Esophagus muscularis mucosa (tissue), 4 donors: Measurements from ENCODE around the gene TFCP2. TPM values are rescaled to one million over a fixed set of nuclear protein-coding genes. Genes with fewer than 3 reads are reported as not detected.

Experiments
- DNase-seq: peaks from one replicate; pipeline ENCODE4 v3.0.0-alpha.2; 2017; ENCODE audit errors: extremely low spot score
- H3K27ac ChIP-seq, 4 donors: fragments of 200-600 bp; sonication (generic); replicated peaks in 1 of 4; 1 replicate in 3 of 4; 2 replicates in 1 of 4; pipeline ENCODE4 v1.5.1; 2016 to 2019; ENCODE audit warnings: mild to moderate bottlenecking in 1 of 4
- H3K27me3 ChIP-seq, 4 donors: fragments of 200-600 bp; sonication (generic); one replicate each; pipeline versions ENCODE4 v1.5.1 to v1.6.0; 2016 to 2019
- H3K36me3 ChIP-seq, 4 donors: fragments of 200-600 bp; sonication (generic); one replicate each; pipeline ENCODE4 v1.5.1; 2016 to 2019
- H3K4me1 ChIP-seq, 4 donors: fragments of 200-600 bp; sonication (generic); one replicate each; pipeline ENCODE4 v1.5.1; 2016 to 2019
- H3K4me3 ChIP-seq, 4 donors: fragments of 200-600 bp; sonication (generic); 1 replicate in 2 of 4; 2 replicates in 2 of 4; pipeline ENCODE4 v1.5.1; 2016 to 2019; ENCODE audit warnings: mild to moderate bottlenecking in 4 of 4, moderate library complexity in 1 of 4
- H3K9me3 ChIP-seq, 4 donors: fragments of 200-600 bp; sonication (generic); 1 replicate in 3 of 4; 2 replicates in 1 of 4; pipeline ENCODE4 v1.5.1; 2016 to 2019
- EP300 ChIP-seq: sonication (generic); formaldehyde crosslinking; IDR thresholded peaks from one replicate; pipeline ENCODE4 v1.6.1; 2017; ENCODE audit warnings: antibody characterized with exemption
- POLR2A ChIP-seq: fragments of 450-650 bp; IDR thresholded peaks from one replicate; pipeline ENCODE4 v1.6.1; 2017; ENCODE audit warnings: antibody characterized with exemption, moderate library complexity, mild to moderate bottlenecking, low read depth
- POLR2AphosphoS5 ChIP-seq, 2 donors: sonication (generic); formaldehyde crosslinking; IDR thresholded peaks; one replicate each; pipeline ENCODE4 v1.6.1; 2017; ENCODE audit warnings: antibody characterized with exemption in 2 of 2
- WGBS: methylation state at CpG from one replicate; pipeline ENCODE4 v1.1.5; 2018; 5-methylcytosine and 5-hydroxymethylcytosine counted together
- intact Hi-C: fragments of 100-400 bp; cut with DNase I; formaldehyde crosslinking; loops from one replicate; pipeline ENCODE4 v1.15.1; 2023
- total RNA-seq, 4 donors: library from RNA; depleted of rRNA; stranded (reverse); fragments of >200 nt; gene quantifications; one replicate each; pipeline versions ENCODE4 v1.1.0 to v1.2.1, GENCODE V29; 2016
- TF ChIP-seq, protein P1 (sequence below), 3 experiments: fragments of 200-600 bp in 2 of 3; fragments of 450-650 bp in 1 of 3; sonication (generic) in 2 of 3; IDR thresholded peaks; one replicate each; pipeline ENCODE4 v1.5.1; 2017 to 2019; ENCODE audit warnings: antibody characterized with exemption in 3 of 3, mild to moderate bottlenecking in 2 of 3, moderate library complexity in 1 of 3

TFCP2 gene
- total RNA-seq, 4 donors from 2014 or later = 11.3 to 16.2 (median 15.2) TPM

DNA sequence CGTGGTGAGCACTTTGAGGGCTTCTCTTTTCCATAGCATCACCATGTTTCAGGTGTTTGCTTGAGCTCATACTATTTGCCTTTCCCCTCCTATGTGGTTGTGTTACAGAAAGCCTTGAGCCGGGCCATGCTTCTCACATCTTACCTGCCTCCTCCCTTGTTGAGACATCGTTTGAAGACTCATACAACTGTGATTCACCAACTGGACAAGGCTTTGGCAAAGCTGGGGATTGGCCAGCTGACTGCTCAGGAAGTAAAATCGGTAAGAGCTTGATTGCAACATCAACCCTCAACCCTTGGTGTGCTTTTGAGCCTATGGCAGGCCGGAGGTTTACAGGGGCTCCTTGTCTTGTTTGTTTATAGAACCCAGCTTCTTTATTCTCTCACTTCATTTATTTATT lies 116.7 kb downstream of the TFCP2 start:
- H3K27ac ChIP-seq = no peak overlapping the region
- 76% methylated on average over 5 of the region's 5 CpGs for WGBS
- H3K4me3 ChIP-seq = no peak overlapping the region
- TF ChIP-seq POLR2A = no peak
- TF ChIP-seq, protein P1, sequence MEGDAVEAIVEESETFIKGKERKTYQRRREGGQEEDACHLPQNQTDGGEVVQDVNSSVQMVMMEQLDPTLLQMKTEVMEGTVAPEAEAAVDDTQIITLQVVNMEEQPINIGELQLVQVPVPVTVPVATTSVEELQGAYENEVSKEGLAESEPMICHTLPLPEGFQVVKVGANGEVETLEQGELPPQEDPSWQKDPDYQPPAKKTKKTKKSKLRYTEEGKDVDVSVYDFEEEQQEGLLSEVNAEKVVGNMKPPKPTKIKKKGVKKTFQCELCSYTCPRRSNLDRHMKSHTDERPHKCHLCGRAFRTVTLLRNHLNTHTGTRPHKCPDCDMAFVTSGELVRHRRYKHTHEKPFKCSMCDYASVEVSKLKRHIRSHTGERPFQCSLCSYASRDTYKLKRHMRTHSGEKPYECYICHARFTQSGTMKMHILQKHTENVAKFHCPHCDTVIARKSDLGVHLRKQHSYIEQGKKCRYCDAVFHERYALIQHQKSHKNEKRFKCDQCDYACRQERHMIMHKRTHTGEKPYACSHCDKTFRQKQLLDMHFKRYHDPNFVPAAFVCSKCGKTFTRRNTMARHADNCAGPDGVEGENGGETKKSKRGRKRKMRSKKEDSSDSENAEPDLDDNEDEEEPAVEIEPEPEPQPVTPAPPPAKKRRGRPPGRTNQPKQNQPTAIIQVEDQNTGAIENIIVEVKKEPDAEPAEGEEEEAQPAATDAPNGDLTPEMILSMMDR (IDR thresholded peaks at IDR 0.05) = no peak
- no peak for TF ChIP-seq POLR2AphosphoS5 (IDR thresholded peaks at IDR 0.05)
- no peak for TF ChIP-seq EP300
- H3K4me1 ChIP-seq = no peaks in the 10 kb centered on the region
- intact Hi-C loops = no loop called here
- H3K27me3 ChIP-seq = no peaks in the 10 kb centered on the region
- no peaks in the 10 kb centered on the region for H3K9me3 ChIP-seq
- no peak for DNase-seq
- H3K36me3 ChIP-seq = peaks cover 59 to 100% (median 89%) of the 10 kb centered on the region in 4 donors

GRCh38 chr12:51055060-51055459 lies 117.9 kb downstream of the TFCP2 start:
- Histone ChIP-seq H3K36me3 (peaks cover 59 to 100% (median 81%) of the 10 kb centered on the region in 4 donors), H3K4me3 (no peak overlapping the region), H3K4me1 (peaks cover 0 to 2% (median 1%) of the 10 kb centered on the region in 4 donors), H3K9me3 (no peaks in the 10 kb centered on the region), H3K27ac (no peak overlapping the region), H3K27me3 (no peaks in the 10 kb centered on the region)
- DNase-seq = no peak
- intact Hi-C loops = no loop called here
- 92% methylated on average over 2 of the region's 2 CpGs for WGBS
- TF ChIP-seq POLR2A (no peak), EP300 (no peak), POLR2AphosphoS5 (IDR thresholded peaks at IDR 0.05) (no peak)
- TF ChIP-seq, protein P1 (IDR thresholded peaks at IDR 0.05) = no peak

GRCh38 chr12:51051787-51052186 lies 121.1 kb downstream of the TFCP2 start:
- TF ChIP-seq, protein P1 (IDR thresholded peaks at IDR 0.05) = no peak
- TF ChIP-seq POLR2AphosphoS5 (IDR thresholded peaks at IDR 0.05) = no peak
- TF ChIP-seq POLR2A = no peak
- TF ChIP-seq EP300 = no peak
- Histone ChIP-seq H3K4me1 (peaks cover 18 to 28% (median 26%) of the 10 kb centered on the region in 4 donors), H3K36me3 (peaks cover 37 to 68% (median 48%) of the 10 kb centered on the region in 4 donors), H3K4me3 (no peak overlapping the region), H3K27me3 (no peaks in the 10 kb centered on the region), H3K9me3 (no peaks in the 10 kb centered on the region), H3K27ac (no peak overlapping the region)
- intact Hi-C loops = no loop called here
- WGBS = 64% methylated on average over 4 of the region's 4 CpGs
- DNase-seq = no peak

- no peak for TF ChIP-seq POLR2A
- TF ChIP-seq, protein P1 (IDR thresholded peaks at IDR 0.05) = no peak
- no peak for TF ChIP-seq EP300
- TF ChIP-seq POLR2AphosphoS5 (IDR thresholded peaks at IDR 0.05) = no peak
- 82% methylated on average over 3 of the region's 3 CpGs for WGBS
- no peaks in the 10 kb centered on the region for H3K9me3 ChIP-seq
- intact Hi-C loops = loop anchor here (5.0 kb wide), 1 partner anchor 188 kb away; the partner anchor contains the start of gene DAZAP2
- no peaks in the 10 kb centered on the region for H3K27me3 ChIP-seq
- H3K4me3 ChIP-seq = peak overlapping the region in 2 of 4 donors; percentile 64 to 75
- peaks cover 21 to 46% (median 26%) of the 10 kb centered on the region in 4 donors for H3K36me3 ChIP-seq
- H3K4me1 ChIP-seq = peaks cover 18 to 30% (median 26%) of the 10 kb centered on the region in 4 donors
- H3K27ac ChIP-seq = no peak overlapping the region
- DNase-seq = no peak
Measured at GRCh38 chr12:51049525-51049924, 123.4 kb downstream of the TFCP2 start.
